ELF-1 (cell line): ENCODE measurements around the gene RABEP2.

Experiments
- DNase-seq: peaks from one replicate; pipeline ENCODE4 v3.0.0-alpha.2; 2016; ENCODE audit warnings: low read depth, low spot score

Gene RABEP2

GRCh38 chr16:28858421-28858820 is 66.6 kb downstream of the RABEP2 start:
- no peak for DNase-seq
